Body of pancreas (tissue), 4 donors: ENCODE measurements around the gene PHC2. TPM values are rescaled to one million over a fixed set of nuclear protein-coding genes. Genes with fewer than 3 reads are reported as not detected.

Experiments used
- ATAC-seq: fragments of 150-250 bp; one replicate; pipeline ENCODE4 v1.9.1; 2016
- DNase-seq, 4 donors: peaks; one replicate each; pipeline ENCODE4 v3.0.0-alpha.2; 2019
- H3K27ac ChIP-seq, 4 donors: fragments of 200-600 bp; sonication (generic); 1 replicate in 3 of 4; 2 replicates in 1 of 4; pipeline versions ENCODE4 v1.5.1 to v1.6.1; 2016 to 2019; ENCODE audit warnings: mild to moderate bottlenecking in 1 of 4, mixed read lengths in 1 of 4, moderate library complexity in 1 of 4
- H3K27me3 ChIP-seq, 2 donors: fragments of 200-600 bp; sonication (generic); one replicate each; pipeline ENCODE4 v1.6.0; 2016; ENCODE audit warnings: mild to moderate bottlenecking in 1 of 2
- H3K36me3 ChIP-seq, 2 donors: fragments of 200-600 bp; sonication (generic); replicated peaks in 1 of 2; 2 replicates each; pipeline ENCODE4 v1.5.1; 2016; ENCODE audit warnings: low read depth in 2 of 2; ENCODE audit not compliant: insufficient read depth in 1 of 2
- H3K4me1 ChIP-seq: fragments of 200-600 bp; sonication (generic); one replicate; pipeline ENCODE4 v1.6.0; 2016
- H3K4me3 ChIP-seq, 2 donors: fragments of 200-600 bp; sonication (generic); 1 replicate in 1 of 2; 2 replicates in 1 of 2; pipeline ENCODE4 v1.5.1; 2016 to 2019
- H3K9me3 ChIP-seq, 3 donors: fragments of 200-600 bp; sonication (generic); 1 replicate in 2 of 3; 2 replicates in 1 of 3; pipeline ENCODE4 v1.5.1; 2016
- CTCF ChIP-seq, 7 experiments: fragments of 450-650 bp in 4 of 7; fragments of 200-600 bp in 3 of 7; sonication (generic) in 3 of 7; IDR thresholded peaks; one replicate each; pipeline ENCODE4 v1.5.1; 2016 to 2019; ENCODE audit warnings: antibody characterized with exemption in 7 of 7
- POLR2A ChIP-seq, 3 donors: fragments of 450-650 bp; IDR thresholded peaks; one replicate each; pipeline ENCODE4 v1.6.1; 2016; ENCODE audit warnings: antibody characterized with exemption in 3 of 3, mild to moderate bottlenecking in 2 of 3
- WGBS, 2 donors: methylation state at CpG; one replicate each; pipeline ENCODE4 v1.1.5; 2017; 5-methylcytosine and 5-hydroxymethylcytosine counted together
- intact Hi-C: fragments of 100-400 bp; cut with DNase I; formaldehyde crosslinking; loops from one replicate; pipeline ENCODE4 v1.15.1; 2023
- total RNA-seq, 2 donors: library from RNA; depleted of rRNA; stranded (reverse); fragments of >200 nt; gene quantifications; one replicate each; pipeline ENCODE4 v1.1.0, GENCODE V29; 2016

Gene PHC2
- total RNA-seq, 2 donors from 2014 or later, result 41.8 to 44.5 TPM

GRCh38 chr1:33396188-33397124 is 34.4 kb downstream of the PHC2 start:
- intact Hi-C loops, result no loop called here

GRCh38 chr1:33394770-33395169 is 36.1 kb downstream of the PHC2 start:
- Histone ChIP-seq H3K36me3 (no peaks in the 10 kb centered on the region), H3K27ac (no peak overlapping the region), H3K9me3 (no peaks in the 10 kb centered on the region), H3K4me1 (no peaks in the 10 kb centered on the region), H3K4me3 (no peak overlapping the region), H3K27me3 (no peaks in the 10 kb centered on the region)
- TF ChIP-seq CTCF (IDR thresholded peaks at IDR 0.05) (no peak), POLR2A (IDR thresholded peaks at IDR 0.05) (no peak)
- no peak for DNase-seq
- no peak for ATAC-seq
- intact Hi-C loops, result no loop called here
- 84 to 90% methylated on average over 5 of the region's 5 CpGs for whole genome bisulfite sequencing, 2 donors

More at GRCh38 chr1:33396188-33397124, 34.4 kb downstream of the PHC2 start:
- Histone ChIP-seq H3K27me3 (no peaks in the 10 kb centered on the region), H3K4me1 (no peaks in the 10 kb centered on the region), H3K27ac (no peak overlapping the region), H3K4me3 (no peak overlapping the region), H3K36me3 (no peaks in the 10 kb centered on the region), H3K9me3 (no peaks in the 10 kb centered on the region)
- WGBS, 2 donors, result 69 to 80% methylated on average over 10 of the region's 10 CpGs
- DNase-seq (no peak), ATAC-seq (no peak)
- TF ChIP-seq POLR2A (IDR thresholded peaks at IDR 0.05) (no peak), CTCF (IDR thresholded peaks at IDR 0.05) (no peak)

- TF ChIP-seq POLR2A (IDR thresholded peaks at IDR 0.05) (no peak), CTCF (IDR thresholded peaks at IDR 0.05) (no peak)
- Histone ChIP-seq H3K27ac (no peak overlapping the region), H3K4me1 (no peaks in the 10 kb centered on the region), H3K4me3 (no peak overlapping the region), H3K36me3 (no peaks in the 10 kb centered on the region), H3K27me3 (no peaks in the 10 kb centered on the region), H3K9me3 (no peaks in the 10 kb centered on the region)
- DNase-seq (no peak), ATAC-seq (no peak)
- intact Hi-C loops, result no loop called here
Observed at GRCh38 chr1:33393991-33394390, 36.9 kb downstream of the PHC2 start.

- H3K9me3 ChIP-seq, result no peaks in the 10 kb centered on the region
- 77 to 82% methylated on average over 2 of the region's 2 CpGs for WGBS, 2 donors
- ATAC-seq (no peak), DNase-seq (no peak)
- H3K4me3 ChIP-seq, result no peak overlapping the region
- no peak overlapping the region for H3K27ac ChIP-seq
- intact Hi-C loops, result no loop called here
- no peak for TF ChIP-seq POLR2A (IDR thresholded peaks at IDR 0.05)
- H3K4me1 ChIP-seq, result no peaks in the 10 kb centered on the region
- H3K36me3 ChIP-seq, result no peaks in the 10 kb centered on the region
- H3K27me3 ChIP-seq, result no peaks in the 10 kb centered on the region
Observed at GRCh38 chr1:33393524-33393923, 37.4 kb downstream of the PHC2 start.

GRCh38 chr1:33392639-33393038 is 38.3 kb downstream of the PHC2 start:
- H3K36me3 ChIP-seq, result no peaks in the 10 kb centered on the region
- intact Hi-C loops, result no loop called here
- TF ChIP-seq POLR2A (IDR thresholded peaks at IDR 0.05), result no peak
- TF ChIP-seq CTCF (IDR thresholded peaks at IDR 0.05), result no peak
- no peak overlapping the region for H3K4me3 ChIP-seq
- H3K27me3 ChIP-seq, result no peaks in the 10 kb centered on the region
- 46 to 52% methylated on average over 3 of the region's 3 CpGs for WGBS, 2 donors
- DNase-seq, result peak in 1 of 4 donors; percentile 21
- H3K9me3 ChIP-seq, result no peaks in the 10 kb centered on the region
- no peaks in the 10 kb centered on the region for H3K4me1 ChIP-seq
- H3K27ac ChIP-seq, result no peak overlapping the region
- ATAC-seq, result no peak
